Psoas muscle (tissue), 8 donors: ENCODE data around the gene CTNND2. TPM values are rescaled to one million over a fixed set of nuclear protein-coding genes. Genes with fewer than 3 reads are reported as not detected.

ENCODE experiments used
- ATAC-seq, 4 donors: fragments of 200-7000 bp; cut with Tn5 transposase; one replicate each; pipeline ENCODE4 v1.9.1; 2020; ENCODE audit warnings: moderate library complexity in 3 of 4, mild to moderate bottlenecking in 2 of 4
- DNase-seq, 2 donors: peaks; one replicate each; pipeline ENCODE4 v3.0.0-alpha.2; 2020
- H3K27ac ChIP-seq: fragments of 200-600 bp; one replicate; pipeline ENCODE4 v1.8.0; 2022
- H3K27me3 ChIP-seq, 3 donors: fragments of 200-600 bp in 1 of 3; one replicate each; pipeline versions ENCODE4 v1.6.1 to v1.8.0; 2013 to 2022; ENCODE audit warnings: low read length in 2 of 3, mild to moderate bottlenecking in 2 of 3, moderate library complexity in 1 of 3; ENCODE audit not compliant: insufficient read depth in 3 of 3
- H3K36me3 ChIP-seq, 2 donors: fragments of 200-600 bp in 1 of 2; one replicate each; pipeline versions ENCODE4 v1.6.1 to v1.8.0; 2013 to 2022; ENCODE audit warnings: low read depth in 1 of 2, mild to moderate bottlenecking in 1 of 2, moderate library complexity in 1 of 2; ENCODE audit not compliant: insufficient read depth in 1 of 2
- H3K4me1 ChIP-seq: fragments of 200-600 bp; one replicate; pipeline ENCODE4 v1.8.0; 2022
- H3K4me3 ChIP-seq: fragments of 200-600 bp; one replicate; pipeline ENCODE4 v1.8.0; 2022; ENCODE audit warnings: mild to moderate bottlenecking
- H3K9me3 ChIP-seq: fragments of 200-600 bp; one replicate; pipeline ENCODE4 v1.8.0; 2022
- CTCF ChIP-seq: fragments of 200-600 bp; IDR thresholded peaks from one replicate; pipeline ENCODE4 v1.8.0; 2022; ENCODE audit warnings: antibody characterized with exemption
- whole genome bisulfite sequencing, 3 donors: extraction: QIAGEN DNeasy Blood & Tissue Kit; methylation state at CpG; one replicate each; pipeline versions ENCODE4 v1.1.6 to v1.1.7; 2013; 5-methylcytosine and 5-hydroxymethylcytosine counted together
- intact Hi-C, 2 donors: fragments of 100-400 bp; cut with DNase I; formaldehyde crosslinking; loops; one replicate each; pipeline versions ENCODE4 v1.11.0 to v1.14.2; 2022
- polyA plus RNA-seq, 3 donors: library from polyadenylated mRNA; stranded (reverse); fragments of 200-250 nt; gene quantifications; one replicate each; pipeline ENCODE4 v1.2.3, GENCODE V29; 2013
- total RNA-seq, 4 donors: library from RNA; stranded (reverse); fragmentation: NEBNext Ultra II Directional in 2 of 4; extraction: Animal tissue kit (Norgen Biotek cat#: 25700) in 2 of 4; gene quantifications; one replicate each; pipeline versions ENCODE4 v1.2.1 to v1.2.4, GENCODE V29; 2021 to 2023
- donor health status: healthy with polysubstance abuse.
- donor health status: DM: no; HTN: no; CAD: no; lungs with moderate emphysema.
- donor health status: Bipolar disorder and iron deficiency.
- donor health status: healthy.
- donor health status: DM: yes; HTN: yes; CAD: no.
- donor health status: DM: no; HTN: no; CAD: no.
- donor health status: DM: no; HTN: no; CAD: no.
- donor health status: DM: yes; HTN: yes; CAD: no.

The CTNND2 gene
- total and polyA plus RNA-seq, 7 donors: 0.09 to 0.14 (median 0.13) TPM; not detected in 4

DNA sequence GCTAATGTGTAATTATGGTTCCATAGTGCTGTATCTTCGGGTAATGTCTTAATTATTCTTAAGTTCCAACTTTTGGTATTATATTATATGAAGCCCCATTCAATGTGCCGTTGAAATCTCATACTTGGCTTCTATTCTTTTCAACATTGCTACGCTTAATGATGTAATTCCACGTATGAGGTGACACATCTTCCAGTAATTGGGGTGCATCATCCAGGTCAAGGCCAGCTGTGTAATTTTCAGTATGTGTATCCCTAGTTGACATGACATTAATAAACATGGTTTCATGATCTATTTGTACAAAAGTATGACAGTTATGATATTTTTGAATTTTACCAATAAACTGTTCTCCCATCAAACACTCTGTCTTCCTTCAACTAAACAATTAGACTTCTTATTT, 546.3 kb downstream of the CTNND2 start:
- Histone ChIP-seq H3K4me1 (no peaks in the 10 kb centered on the region), H3K27me3 (no peaks in the 10 kb centered on the region), H3K9me3 (no peaks in the 10 kb centered on the region), H3K36me3 (no peaks in the 10 kb centered on the region), H3K27ac (no peak overlapping the region), H3K4me3 (no peak overlapping the region)
- 43 to 59% (median 53%) methylated on average over 4 of the region's 4 CpGs for whole genome bisulfite sequencing, 3 donors
- DNase-seq (no peak), ATAC-seq (no peak)
- intact Hi-C loops: no loop called here
- TF ChIP-seq CTCF: no peak

GRCh38 chr5:11355491-11355890, 548.8 kb downstream of the CTNND2 start:
- no peak overlapping the region for H3K4me3 ChIP-seq
- H3K27ac ChIP-seq: no peak overlapping the region
- no peaks in the 10 kb centered on the region for H3K9me3 ChIP-seq
- no peak for ATAC-seq
- no peaks in the 10 kb centered on the region for H3K4me1 ChIP-seq
- no peaks in the 10 kb centered on the region for H3K27me3 ChIP-seq
- TF ChIP-seq CTCF: no peak
- H3K36me3 ChIP-seq: no peaks in the 10 kb centered on the region
- intact Hi-C loops: no loop called here
- DNase-seq: no peak

DNA sequence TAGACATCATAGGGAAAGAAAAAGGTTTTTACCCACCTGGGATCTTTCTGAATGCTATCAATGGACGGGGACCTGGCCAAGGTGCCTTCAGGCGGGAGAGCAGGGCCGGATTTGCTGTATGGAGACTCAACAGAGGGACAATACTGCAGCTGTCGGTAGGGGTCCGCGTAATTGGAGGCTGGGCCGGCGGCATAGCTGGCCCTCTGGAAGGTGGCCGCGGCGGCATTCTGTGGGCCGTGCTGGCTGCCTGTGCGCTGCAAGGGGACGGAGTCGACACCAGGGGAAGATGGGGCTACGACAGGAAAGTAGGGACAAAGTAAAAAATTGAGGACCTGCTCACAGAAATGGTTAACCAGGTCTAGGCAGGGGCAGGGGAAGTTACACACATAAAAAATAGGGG, 557.9 kb downstream of the CTNND2 start:
- DNase-seq (no peak), ATAC-seq (no peak)
- 58 to 75% (median 67%) methylated on average over 16 of the region's 16 CpGs for WGBS, 3 donors
- Histone ChIP-seq H3K4me3 (no peak overlapping the region), H3K4me1 (no peaks in the 10 kb centered on the region), H3K36me3 (no peaks in the 10 kb centered on the region), H3K9me3 (no peaks in the 10 kb centered on the region), H3K27me3 (peaks cover 0 to 4% (median 4%) of the 10 kb centered on the region in 3 donors), H3K27ac (no peak overlapping the region)
- TF ChIP-seq CTCF: no peak
- intact Hi-C loops: no loop called here

DNA sequence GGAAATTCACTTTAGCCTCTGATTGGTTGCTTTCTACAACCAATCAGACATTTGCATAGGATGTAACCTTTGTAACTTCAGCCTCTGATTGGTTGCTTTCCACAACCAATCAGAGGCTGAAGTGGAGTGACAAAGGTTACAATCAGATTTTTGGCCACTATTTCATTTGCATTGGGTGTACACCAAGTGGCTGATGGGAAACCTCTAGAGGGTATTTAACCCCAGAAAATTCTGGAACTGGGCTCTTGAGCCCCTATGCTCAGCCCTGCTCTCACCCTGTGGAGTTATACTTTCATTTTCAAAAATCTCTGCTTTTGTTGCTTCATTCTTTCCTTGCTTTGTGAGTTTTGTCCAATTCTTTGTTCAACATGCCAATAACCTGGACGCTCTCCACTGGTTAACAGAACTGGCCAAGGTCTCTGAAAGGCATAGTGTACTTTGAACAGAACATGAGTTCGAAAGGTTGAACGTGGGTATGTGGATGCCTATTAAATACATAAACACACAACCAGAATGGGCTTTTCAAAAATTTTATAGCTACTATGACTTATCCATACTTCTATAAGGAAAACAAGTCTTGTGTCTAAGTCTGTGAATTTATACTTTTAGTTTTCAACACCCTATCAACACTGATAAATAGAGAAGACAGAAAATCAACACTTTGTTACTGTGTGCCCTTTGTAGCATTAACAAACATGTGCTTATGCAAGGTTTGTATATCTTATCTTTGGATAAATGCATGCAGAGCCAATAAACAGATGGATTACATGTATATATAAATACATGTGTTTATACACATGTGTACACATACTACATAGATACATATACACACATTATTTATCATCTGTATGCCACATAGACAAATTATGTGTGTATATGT, 568.1 kb downstream of the CTNND2 start:
- intact Hi-C loops: no loop called here
- Histone ChIP-seq H3K27ac (no peak overlapping the region), H3K4me3 (no peak overlapping the region), H3K4me1 (no peaks in the 10 kb centered on the region), H3K9me3 (no peaks in the 10 kb centered on the region), H3K27me3 (no peaks in the 10 kb centered on the region), H3K36me3 (no peaks in the 10 kb centered on the region)
- ATAC-seq (no peak), DNase-seq (no peak)
- 53 to 78% (median 57%) methylated on average over 3 of the region's 3 CpGs for WGBS, 3 donors
- no peak for TF ChIP-seq CTCF

DNA sequence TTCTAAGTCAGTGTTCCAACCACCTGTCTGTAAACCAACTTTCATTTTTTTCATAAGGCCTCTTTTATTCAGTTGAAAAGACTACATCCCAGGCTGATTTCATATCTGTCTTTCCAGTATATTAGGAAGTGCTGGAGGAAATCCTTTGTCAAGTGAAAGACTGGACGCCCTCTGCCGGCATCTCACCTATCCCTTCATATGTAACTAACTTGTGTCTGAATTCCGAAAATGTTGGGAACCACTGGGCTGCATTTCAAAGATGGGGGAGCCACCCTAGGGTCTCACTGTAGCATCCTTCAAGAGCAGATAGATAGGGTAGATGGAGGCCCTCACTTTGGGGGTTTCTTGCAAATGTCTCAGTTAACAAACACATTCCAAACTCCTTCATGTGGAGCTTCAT, 569.8 kb downstream of the CTNND2 start:
- no peaks in the 10 kb centered on the region for H3K4me1 ChIP-seq
- no peaks in the 10 kb centered on the region for H3K36me3 ChIP-seq
- no peaks in the 10 kb centered on the region for H3K9me3 ChIP-seq
- no peaks in the 10 kb centered on the region for H3K27me3 ChIP-seq
- ATAC-seq (no peak), DNase-seq (no peak)
- TF ChIP-seq CTCF: no peak
- 75 to 86% (median 85%) methylated on average over 3 of the region's 3 CpGs for WGBS, 3 donors
- H3K4me3 ChIP-seq: no peak overlapping the region
- H3K27ac ChIP-seq: no peak overlapping the region
- intact Hi-C loops: no loop called here
